CD14-positive monocyte (primary cell): ENCODE data around the gene TMEM144. TPM values are rescaled to one million over a fixed set of nuclear protein-coding genes. Genes with fewer than 3 reads are reported as not detected.
A peak's percentile ranks its signal among the peaks of the same experiment; 100 is the strongest.
"Not testable (repeated sequence)": the region's sequence is repeated elsewhere in the genome, so short reads cannot be mapped to it uniquely, and the experiment has no call there.

Source experiments
- DNase-seq, 3 donors: peaks; one replicate each; pipeline ENCODE4 v3.0.0-alpha.2; 2011 to 2022
- H2AFZ ChIP-seq: 2 replicates; pipeline ENCODE4 v1.6.0; 2012; ENCODE audit warnings: mild to moderate bottlenecking, low read depth, low read length, inconsistent platforms; ENCODE audit not compliant: insufficient read depth, poor library complexity, severe bottlenecking
- H3K27ac ChIP-seq, 2 donors: 1 replicate in 1 of 2; 2 replicates in 1 of 2; pipeline ENCODE4 v1.5.1; 2012 to 2013; ENCODE audit warnings: low read length in 2 of 2, control low read depth in 1 of 2, inconsistent platforms in 1 of 2, low read depth in 1 of 2, mild to moderate bottlenecking in 1 of 2
- H3K27me3 ChIP-seq, 2 donors: one replicate each; pipeline versions ENCODE4 v1.6.0 to v1.6.1; 2011 to 2013; ENCODE audit warnings: low read length in 2 of 2; ENCODE audit not compliant: control insufficient read depth in 2 of 2, insufficient read depth in 2 of 2
- H3K36me3 ChIP-seq, 2 donors: replicated peaks in 1 of 2; 1 replicate in 1 of 2; 2 replicates in 1 of 2; pipeline versions ENCODE4 v1.5.1 to v1.6.1; 2012 to 2013; ENCODE audit warnings: low read length in 2 of 2, control low read depth in 1 of 2, inconsistent platforms in 1 of 2, mild to moderate bottlenecking in 1 of 2; ENCODE audit not compliant: insufficient read depth in 2 of 2, control insufficient read depth in 1 of 2
- H3K4me1 ChIP-seq, 2 donors: 1 replicate in 1 of 2; 2 replicates in 1 of 2; pipeline versions ENCODE4 v1.5.1 to v1.6.1; 2012 to 2013; ENCODE audit warnings: low read length in 2 of 2, control low read depth in 1 of 2, inconsistent platforms in 1 of 2, mild to moderate bottlenecking in 1 of 2, moderate library complexity in 1 of 2; ENCODE audit not compliant: insufficient read depth in 2 of 2, control insufficient read depth in 1 of 2
- H3K4me2 ChIP-seq: replicated peaks from 2 replicates; pipeline ENCODE3; 2012; ENCODE audit warnings: low read length, moderate library complexity, mild to moderate bottlenecking; ENCODE audit not compliant: poor library complexity, severe bottlenecking; ENCODE audit errors: extremely low read depth
- H3K4me3 ChIP-seq, 3 experiments: fragments of 200-600 bp in 1 of 3; sonication (generic) in 1 of 3; replicated peaks in 1 of 3; 1 replicate in 2 of 3; 2 replicates in 1 of 3; pipeline ENCODE4 v1.5.1; 2011 to 2013; ENCODE audit warnings: low read length in 3 of 3, mild to moderate bottlenecking in 3 of 3, control low read depth in 2 of 3, low read depth in 2 of 3, inconsistent platforms in 1 of 3, moderate library complexity in 1 of 3
- H3K79me2 ChIP-seq: 2 replicates; pipeline ENCODE4 v1.6.0; 2012; ENCODE audit warnings: mild to moderate bottlenecking, control low read depth, inconsistent platforms, low read length, moderate library complexity; ENCODE audit not compliant: insufficient read depth
- H3K9ac ChIP-seq: 2 replicates; pipeline ENCODE4 v1.6.0; 2017; ENCODE audit warnings: low read length, mild to moderate bottlenecking; ENCODE audit not compliant: insufficient read depth, poor library complexity, severe bottlenecking
- H3K9me3 ChIP-seq, 2 donors: replicated peaks in 1 of 2; 1 replicate in 1 of 2; 2 replicates in 1 of 2; pipeline versions ENCODE4 v1.5.1 to v1.6.1; 2012 to 2013; ENCODE audit warnings: low read length in 2 of 2, control low read depth in 1 of 2; ENCODE audit not compliant: control insufficient read depth in 1 of 2, insufficient read depth in 1 of 2
- H4K20me1 ChIP-seq: 2 replicates; pipeline ENCODE4 v1.6.0; 2012; ENCODE audit warnings: mild to moderate bottlenecking, low read length, control low read depth, moderate library complexity; ENCODE audit not compliant: insufficient read depth
- H3K27ac Mint-ChIP-seq, 7 donors: one replicate each; pipeline ENCODE4 v1.8.0; 2020; ENCODE audit warnings: mild to moderate bottlenecking in 7 of 7, mixed read lengths in 7 of 7, moderate library complexity in 6 of 7, inconsistent platforms in 2 of 7
- H3K27me3 Mint-ChIP-seq, 3 donors: one replicate each; pipeline ENCODE4 v1.8.0; 2021 to 2022; ENCODE audit warnings: low read depth in 3 of 3, mild to moderate bottlenecking in 3 of 3, mixed read lengths in 3 of 3, moderate library complexity in 3 of 3, inconsistent platforms in 1 of 3
- H3K36me3 Mint-ChIP-seq, 2 donors: one replicate each; pipeline ENCODE4 v1.8.0; 2020; ENCODE audit warnings: mixed read lengths in 2 of 2, inconsistent platforms in 1 of 2, mild to moderate bottlenecking in 1 of 2
- H3K4me1 Mint-ChIP-seq: one replicate; pipeline ENCODE4 v1.8.0; 2020; ENCODE audit warnings: mild to moderate bottlenecking, mixed read lengths
- H3K4me3 Mint-ChIP-seq, 2 donors: one replicate each; pipeline ENCODE4 v1.8.0; 2020; ENCODE audit warnings: mild to moderate bottlenecking in 2 of 2, mixed read lengths in 2 of 2, moderate library complexity in 1 of 2
- H3K9me3 Mint-ChIP-seq, 7 donors: one replicate each; pipeline ENCODE4 v1.8.0; 2020 to 2022; ENCODE audit warnings: mixed read lengths in 7 of 7, mild to moderate bottlenecking in 6 of 7, moderate library complexity in 6 of 7, inconsistent platforms in 2 of 7
- WGBS: methylation state at CpG from one replicate; pipeline ENCODE4 v1.1.5; 2013; ENCODE audit warnings: missing lambda C conversion rate; ENCODE audit not compliant: insufficient coverage; 5-methylcytosine and 5-hydroxymethylcytosine counted together
- intact Hi-C, 2 donors: fragments of 100-400 bp; cut with micrococcal nuclease; formaldehyde crosslinking; loops; one replicate each; pipeline versions ENCODE4 v1.15.0 to v1.15.1; 2023
- polyA plus RNA-seq, 3 donors: library from polyadenylated mRNA; depleted of rRNA in 1 of 3; unstranded in 2 of 3; stranded (reverse) in 1 of 3; fragments of 300-500 nt in 2 of 3; fragments of >200 nt in 1 of 3; fragmentation: Illumina TruSeq in 2 of 3; gene quantifications; 1 replicate in 2 of 3; 2 replicates in 1 of 3; pipeline ENCODE4 v1.2.3, GENCODE V29; 2012 to 2021
- TF ChIP-seq, protein P1 (sequence below): fragments of 200-600 bp; IDR thresholded peaks from one replicate; pipeline ENCODE4 v1.8.0; 2022; ENCODE audit warnings: antibody characterized with exemption, mild to moderate bottlenecking

Gene TMEM144
- polyA plus RNA-seq, 3 donors: 1.0 to 27.9 (median 1.5) TPM

- H3K36me3 ChIP-seq: peaks cover 38 to 89% of the 10 kb centered on the region in 2 donors
- H3K36me3 Mint-ChIP-seq: peaks cover 72 to 77% of the 10 kb centered on the region in 2 donors
- TF ChIP-seq, protein P1, sequence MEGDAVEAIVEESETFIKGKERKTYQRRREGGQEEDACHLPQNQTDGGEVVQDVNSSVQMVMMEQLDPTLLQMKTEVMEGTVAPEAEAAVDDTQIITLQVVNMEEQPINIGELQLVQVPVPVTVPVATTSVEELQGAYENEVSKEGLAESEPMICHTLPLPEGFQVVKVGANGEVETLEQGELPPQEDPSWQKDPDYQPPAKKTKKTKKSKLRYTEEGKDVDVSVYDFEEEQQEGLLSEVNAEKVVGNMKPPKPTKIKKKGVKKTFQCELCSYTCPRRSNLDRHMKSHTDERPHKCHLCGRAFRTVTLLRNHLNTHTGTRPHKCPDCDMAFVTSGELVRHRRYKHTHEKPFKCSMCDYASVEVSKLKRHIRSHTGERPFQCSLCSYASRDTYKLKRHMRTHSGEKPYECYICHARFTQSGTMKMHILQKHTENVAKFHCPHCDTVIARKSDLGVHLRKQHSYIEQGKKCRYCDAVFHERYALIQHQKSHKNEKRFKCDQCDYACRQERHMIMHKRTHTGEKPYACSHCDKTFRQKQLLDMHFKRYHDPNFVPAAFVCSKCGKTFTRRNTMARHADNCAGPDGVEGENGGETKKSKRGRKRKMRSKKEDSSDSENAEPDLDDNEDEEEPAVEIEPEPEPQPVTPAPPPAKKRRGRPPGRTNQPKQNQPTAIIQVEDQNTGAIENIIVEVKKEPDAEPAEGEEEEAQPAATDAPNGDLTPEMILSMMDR: no peak
Measured at GRCh38 chr4:158219623-158220022, 9.3 kb downstream of the TMEM144 start.

DNA sequence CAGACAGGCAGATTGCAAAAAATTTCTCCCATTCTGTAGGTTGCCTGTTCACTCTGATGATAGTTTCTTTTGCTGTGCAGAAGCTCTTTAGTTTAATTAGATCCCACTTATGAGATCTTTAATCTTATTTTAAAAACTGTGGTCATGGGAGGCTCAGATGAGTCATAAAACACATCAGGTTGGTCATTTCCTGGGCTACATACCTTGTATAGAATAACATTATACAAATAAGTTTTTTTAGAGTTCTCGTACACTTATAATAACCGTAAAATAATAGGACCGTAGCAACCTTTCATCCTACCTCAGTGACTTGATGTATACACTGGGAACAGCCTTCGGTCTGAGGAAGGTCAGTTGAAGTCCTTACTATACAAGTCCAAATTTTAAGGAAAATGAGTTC, 14.0 kb downstream of the TMEM144 start:
- H3K9me3 ChIP-seq, H3K9ac ChIP-seq, H3K9me3 Mint-ChIP-seq, H4K20me1 ChIP-seq, H3K27me3 Mint-ChIP-seq, H3K4me1 Mint-ChIP-seq, H3K4me2 ChIP-seq, H3K27ac Mint-ChIP-seq, H2AFZ ChIP-seq, H3K79me2 ChIP-seq, H3K4me3 Mint-ChIP-seq, H3K4me1 ChIP-seq, DNase-seq, H3K4me3 ChIP-seq, intact Hi-C loops, H3K27ac ChIP-seq, H3K27me3 ChIP-seq: not testable (repeated sequence)
- peaks cover 72 to 73% of the 10 kb centered on the region in 2 donors for H3K36me3 Mint-ChIP-seq
- no CpG with 5 or more reads among the region's 4 CpGs for WGBS
- peaks cover 36 to 86% of the 10 kb centered on the region in 2 donors for H3K36me3 ChIP-seq

More at GRCh38 chr4:158219623-158220022, 9.3 kb downstream of the TMEM144 start:
- Histone ChIP-seq H3K4me2 (no peak overlapping the region), H3K4me1 (no peaks in the 10 kb centered on the region), H3K27me3 (no peaks in the 10 kb centered on the region), H3K27ac (no peak overlapping the region), H3K9me3 (no peaks in the 10 kb centered on the region), H3K79me2 (no peaks in the 10 kb centered on the region), H4K20me1 (no peaks in the 10 kb centered on the region), H3K9ac (no peak overlapping the region), H3K4me3 (no peak overlapping the region), H2AFZ (no peak overlapping the region)
- no peak overlapping the region for H3K27ac Mint-ChIP-seq
- H3K4me1 Mint-ChIP-seq: peaks cover 4% of the 10 kb centered on the region
- H3K27me3 Mint-ChIP-seq: no peaks in the 10 kb centered on the region
- no peak for DNase-seq
- H3K4me3 Mint-ChIP-seq: no peak overlapping the region
- H3K9me3 Mint-ChIP-seq: peaks cover 0 to 2% (median 0%) of the 10 kb centered on the region in 7 donors
- intact Hi-C loops: no loop called here
- WGBS: no CpG with 5 or more reads among the region's 1 CpG

GRCh38 chr4:158224999-158225398, 14.7 kb downstream of the TMEM144 start:
- intact Hi-C loops, H3K27ac Mint-ChIP-seq, H3K4me1 ChIP-seq, H3K4me3 ChIP-seq, H3K27me3 ChIP-seq, H3K27me3 Mint-ChIP-seq, H3K27ac ChIP-seq, H3K79me2 ChIP-seq, H3K4me2 ChIP-seq, H3K4me1 Mint-ChIP-seq, DNase-seq, H3K4me3 Mint-ChIP-seq, H3K9me3 Mint-ChIP-seq, H2AFZ ChIP-seq, H3K9me3 ChIP-seq, H3K9ac ChIP-seq, H4K20me1 ChIP-seq: not testable (repeated sequence)
- peaks cover 66 to 73% of the 10 kb centered on the region in 2 donors for H3K36me3 Mint-ChIP-seq
- WGBS: 100% methylated on average over 1 of the region's 2 CpGs
- peaks cover 30 to 86% of the 10 kb centered on the region in 2 donors for H3K36me3 ChIP-seq

GRCh38 chr4:158227880-158228279, 17.6 kb downstream of the TMEM144 start:
- Mint-ChIP-seq H3K36me3 (peaks cover 63 to 75% of the 10 kb centered on the region in 2 donors), H3K27ac (peak overlapping the region in 3 of 7 donors; percentile 2 to 61 (median 37))
- H3K79me2 ChIP-seq, H3K27me3 Mint-ChIP-seq, H3K4me1 Mint-ChIP-seq, H4K20me1 ChIP-seq, H3K27ac ChIP-seq, H3K4me2 ChIP-seq, H3K9ac ChIP-seq, H3K9me3 Mint-ChIP-seq, H2AFZ ChIP-seq, DNase-seq, H3K9me3 ChIP-seq, H3K4me3 Mint-ChIP-seq, intact Hi-C loops, H3K27me3 ChIP-seq, H3K4me3 ChIP-seq, H3K4me1 ChIP-seq: not testable (repeated sequence)
- peaks cover 17 to 78% of the 10 kb centered on the region in 2 donors for H3K36me3 ChIP-seq
- 100% methylated on average over 4 of the region's 5 CpGs for WGBS
